Astrocyte (in vitro differentiated cells and primary cell): ENCODE data around the gene PDCD2. TPM values are rescaled to one million over a fixed set of nuclear protein-coding genes. Genes with fewer than 3 reads are reported as not detected.

Source experiments
- DNase-seq: peaks from one replicate; pipeline ENCODE4 v3.0.0-alpha.2; 2010; ENCODE audit warnings: low read depth
- FAIRE-seq: peaks from 2 replicates; lab custom pipeline; 2011; peaks lifted over from hg19 to GRCh38; lab: Jason Lieb, UNC
- H2AFZ ChIP-seq: 2 replicates; pipeline ENCODE4 v1.6.0; 2012; ENCODE audit warnings: low read depth, low read length, inconsistent platforms
- H3K27ac ChIP-seq: 2 replicates; pipeline ENCODE4 v1.5.1; 2011; ENCODE audit warnings: low read depth, low read length, inconsistent platforms
- H3K27me3 ChIP-seq: 2 replicates; pipeline ENCODE4 v1.6.0; 2011; ENCODE audit warnings: low read length, inconsistent platforms; ENCODE audit not compliant: insufficient read depth
- H3K36me3 ChIP-seq: 2 replicates; pipeline ENCODE4 v1.5.1; 2011; ENCODE audit warnings: low read length, inconsistent platforms; ENCODE audit not compliant: insufficient read depth
- H3K4me1 ChIP-seq: 2 replicates; pipeline ENCODE4 v1.5.1; 2011; ENCODE audit warnings: low read length, inconsistent platforms; ENCODE audit not compliant: insufficient read depth
- H3K4me2 ChIP-seq: 2 replicates; pipeline ENCODE4 v1.6.0; 2012; ENCODE audit warnings: low read length, inconsistent platforms
- H3K4me3 ChIP-seq: 2 replicates; pipeline ENCODE4 v1.5.1; 2011; ENCODE audit warnings: low read depth, mild to moderate bottlenecking, low read length, inconsistent platforms; ENCODE audit not compliant: insufficient read depth
- H3K79me2 ChIP-seq: 2 replicates; pipeline ENCODE4 v1.6.0; 2012; ENCODE audit warnings: mild to moderate bottlenecking, low read length, inconsistent platforms; ENCODE audit not compliant: insufficient read depth
- H3K9ac ChIP-seq: 2 replicates; pipeline ENCODE4 v1.6.0; 2012; ENCODE audit warnings: mild to moderate bottlenecking, low read length, inconsistent platforms
- H3K9me3 ChIP-seq: 2 replicates; pipeline ENCODE4 v1.5.1; 2012; ENCODE audit warnings: low read depth, mild to moderate bottlenecking, low read length, inconsistent platforms; ENCODE audit not compliant: insufficient read depth
- H4K20me1 ChIP-seq: 2 replicates; pipeline ENCODE4 v1.6.0; 2012; ENCODE audit warnings: low read length, inconsistent platforms; ENCODE audit not compliant: insufficient read depth
- H3K27ac Mint-ChIP-seq: one replicate; pipeline ENCODE4 v1.8.0; 2021; ENCODE audit warnings: mild to moderate bottlenecking, mixed read lengths; ENCODE audit not compliant: unreplicated experiment
- H3K27me3 Mint-ChIP-seq: one replicate; pipeline ENCODE4 v1.8.0; 2021; ENCODE audit warnings: low read depth, mixed read lengths; ENCODE audit not compliant: unreplicated experiment
- H3K36me3 Mint-ChIP-seq: one replicate; pipeline ENCODE4 v1.8.0; 2021; ENCODE audit warnings: low read depth, mixed read lengths; ENCODE audit not compliant: unreplicated experiment
- H3K4me1 Mint-ChIP-seq: one replicate; pipeline ENCODE4 v1.8.0; 2021; ENCODE audit warnings: low read depth, mixed read lengths; ENCODE audit not compliant: unreplicated experiment
- H3K4me3 Mint-ChIP-seq: one replicate; pipeline ENCODE4 v1.8.0; 2021; ENCODE audit warnings: mild to moderate bottlenecking, moderate library complexity, mixed read lengths; ENCODE audit not compliant: unreplicated experiment
- H3K9me3 Mint-ChIP-seq: one replicate; pipeline ENCODE4 v1.8.0; 2021; ENCODE audit warnings: mild to moderate bottlenecking, mixed read lengths; ENCODE audit not compliant: unreplicated experiment
- EZH2 ChIP-seq: IDR thresholded peaks from 2 replicates; pipeline ENCODE4 v1.6.1; 2012; ENCODE audit warnings: mild to moderate bottlenecking, low read length, inconsistent platforms; ENCODE audit not compliant: insufficient read depth
- total RNA-seq: library from RNA; stranded (reverse); gene quantifications from 2 replicates; pipeline ENCODE4 v1.2.1, GENCODE V29; 2021
- TF ChIP-seq, protein P1 (sequence below): IDR thresholded peaks from 2 replicates; pipeline ENCODE4 v1.5.1; 2011; ENCODE audit warnings: low read depth, mild to moderate bottlenecking, inconsistent platforms, low read length, moderate library complexity; ENCODE audit not compliant: insufficient read depth

PDCD2 gene
- total RNA-seq, 1 donor from 2014 or later, result 68.4 TPM

DNA sequence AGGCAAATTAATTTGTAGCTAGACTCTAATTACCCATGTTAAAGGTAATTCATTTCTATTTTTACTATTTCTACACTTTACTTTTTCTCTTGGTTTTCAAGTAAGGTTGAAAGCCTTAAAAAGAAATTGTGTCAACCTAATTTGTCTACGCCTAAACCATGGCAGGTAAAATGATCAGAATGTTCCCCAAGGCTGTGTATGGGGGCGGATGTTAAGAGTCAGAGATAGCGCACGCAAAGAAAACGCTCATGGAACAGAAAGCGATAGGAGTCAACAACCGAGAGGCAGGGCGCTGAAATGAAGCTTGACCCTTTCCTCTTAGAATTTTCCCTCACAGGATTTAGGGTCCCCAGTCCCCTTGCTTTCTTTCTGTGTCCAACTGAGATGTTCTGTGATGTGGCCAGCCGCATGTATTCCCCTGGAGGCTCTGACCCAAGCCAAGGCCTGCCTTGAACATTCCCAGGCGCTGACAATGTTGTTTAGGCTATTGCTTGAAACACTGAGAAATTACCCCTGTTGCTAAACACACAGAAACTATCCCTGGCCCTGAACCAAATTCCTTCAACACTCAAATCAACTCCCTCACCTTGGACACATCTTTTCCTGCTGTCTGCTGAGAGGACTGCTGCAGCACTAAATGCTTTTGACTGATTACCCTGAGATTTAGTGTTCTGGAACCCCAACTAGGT, 42.3 kb downstream of the PDCD2 start:
- Histone ChIP-seq H3K4me3 (no peak overlapping the region), H2AFZ (no peak overlapping the region), H3K9ac (no peak overlapping the region), H3K27me3 (no peaks in the 10 kb centered on the region), H3K79me2 (peaks cover 88% of the 10 kb centered on the region), H3K36me3 (peaks cover 84% of the 10 kb centered on the region), H3K27ac (no peak overlapping the region), H4K20me1 (peaks cover 93% of the 10 kb centered on the region), H3K4me1 (no peaks in the 10 kb centered on the region), H3K9me3 (no peaks in the 10 kb centered on the region), H3K4me2 (no peak overlapping the region)
- H3K9me3 Mint-ChIP-seq, result no peaks in the 10 kb centered on the region
- DNase-seq (no peak), FAIRE-seq (no peak)
- H3K4me1 Mint-ChIP-seq, result no peaks in the 10 kb centered on the region
- H3K27ac Mint-ChIP-seq, result no peak overlapping the region
- H3K36me3 Mint-ChIP-seq, result peaks cover 10% of the 10 kb centered on the region
- TF ChIP-seq EZH2, result no peak
- TF ChIP-seq, protein P1, sequence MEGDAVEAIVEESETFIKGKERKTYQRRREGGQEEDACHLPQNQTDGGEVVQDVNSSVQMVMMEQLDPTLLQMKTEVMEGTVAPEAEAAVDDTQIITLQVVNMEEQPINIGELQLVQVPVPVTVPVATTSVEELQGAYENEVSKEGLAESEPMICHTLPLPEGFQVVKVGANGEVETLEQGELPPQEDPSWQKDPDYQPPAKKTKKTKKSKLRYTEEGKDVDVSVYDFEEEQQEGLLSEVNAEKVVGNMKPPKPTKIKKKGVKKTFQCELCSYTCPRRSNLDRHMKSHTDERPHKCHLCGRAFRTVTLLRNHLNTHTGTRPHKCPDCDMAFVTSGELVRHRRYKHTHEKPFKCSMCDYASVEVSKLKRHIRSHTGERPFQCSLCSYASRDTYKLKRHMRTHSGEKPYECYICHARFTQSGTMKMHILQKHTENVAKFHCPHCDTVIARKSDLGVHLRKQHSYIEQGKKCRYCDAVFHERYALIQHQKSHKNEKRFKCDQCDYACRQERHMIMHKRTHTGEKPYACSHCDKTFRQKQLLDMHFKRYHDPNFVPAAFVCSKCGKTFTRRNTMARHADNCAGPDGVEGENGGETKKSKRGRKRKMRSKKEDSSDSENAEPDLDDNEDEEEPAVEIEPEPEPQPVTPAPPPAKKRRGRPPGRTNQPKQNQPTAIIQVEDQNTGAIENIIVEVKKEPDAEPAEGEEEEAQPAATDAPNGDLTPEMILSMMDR, result no peak
- H3K4me3 Mint-ChIP-seq, result no peak overlapping the region
- no peaks in the 10 kb centered on the region for H3K27me3 Mint-ChIP-seq

DNA sequence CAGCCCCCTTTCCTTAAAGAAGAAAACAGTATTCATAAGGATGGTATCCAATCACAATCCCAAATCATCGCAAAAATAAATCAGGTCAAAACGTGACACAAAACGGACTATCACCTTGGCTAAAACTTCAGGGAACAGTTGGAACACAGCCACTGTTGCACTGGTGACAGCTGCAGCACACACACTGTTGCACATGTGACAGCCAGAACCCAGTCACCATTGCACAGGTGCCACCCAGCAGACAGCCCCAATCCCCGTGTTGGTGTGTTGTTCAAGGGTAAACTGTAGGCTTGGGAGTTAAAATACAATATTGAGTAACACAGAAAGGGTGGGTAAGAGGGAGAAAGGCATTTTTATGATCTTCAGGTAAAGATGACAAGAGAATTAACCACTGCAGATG, 47.1 kb downstream of the PDCD2 start:
- FAIRE-seq, result no peak
- H3K27ac ChIP-seq, result no peak overlapping the region

More for the DNA sequence above, 47.1 kb downstream of the PDCD2 start:
- Mint-ChIP-seq H3K36me3 (peaks cover 11% of the 10 kb centered on the region), H3K27ac (no peak overlapping the region), H3K9me3 (no peaks in the 10 kb centered on the region), H3K4me3 (no peak overlapping the region), H3K27me3 (no peaks in the 10 kb centered on the region), H3K4me1 (peaks cover 5% of the 10 kb centered on the region)
- Histone ChIP-seq H3K27me3 (no peaks in the 10 kb centered on the region), H3K9me3 (no peaks in the 10 kb centered on the region), H3K4me3 (no peak overlapping the region), H2AFZ (no peak overlapping the region), H4K20me1 (peaks cover 71% of the 10 kb centered on the region), H3K9ac (no peak overlapping the region), H3K36me3 (peaks cover 75% of the 10 kb centered on the region), H3K79me2 (peaks cover 49% of the 10 kb centered on the region), H3K4me2 (no peak overlapping the region), H3K4me1 (no peaks in the 10 kb centered on the region)
- DNase-seq, result no peak
- TF ChIP-seq, protein P1, result no peak
- TF ChIP-seq EZH2, result no peak
